CD4-positive, alpha-beta memory T cell (primary cell): ENCODE results near the gene XPO6. TPM values are rescaled to one million over a fixed set of nuclear protein-coding genes. Genes with fewer than 3 reads are reported as not detected.
A peak's percentile ranks its signal among the peaks of the same experiment; 100 is the strongest.

ENCODE experiments used
- CTCF ChIA-PET: fragments of 350-600 bp; sonication (Branson Sonifier 250); formaldehyde crosslinking; loops from one replicate; lab custom pipeline; 2021; ENCODE audit warnings: inconsistent platforms; ENCODE audit not compliant: partially characterized antibody; lab: Charles Lee
- POLR2A ChIA-PET: fragments of 350-600 bp; sonication (Branson Sonifier 250); formaldehyde crosslinking; loops from one replicate; lab custom pipeline; 2021; ENCODE audit not compliant: partially characterized antibody; lab: Charles Lee
- DNase-seq, 5 donors: peaks; one replicate each; pipeline versions ENCODE4 v3.0.0 to v3.0.0-alpha.2; 2020 to 2022; ENCODE audit warnings: mixed read lengths in 1 of 5
- H3K27ac ChIP-seq: one replicate; pipeline ENCODE4 v1.7.0; 2013; ENCODE audit warnings: low read depth, low read length
- H3K27me3 ChIP-seq: 2 replicates; pipeline ENCODE4 v1.7.0; 2013; ENCODE audit warnings: mild to moderate bottlenecking, low read length, moderate library complexity; ENCODE audit not compliant: insufficient read depth
- H3K36me3 ChIP-seq: 2 replicates; pipeline ENCODE4 v1.7.0; 2013; ENCODE audit warnings: mild to moderate bottlenecking, low read length, moderate library complexity; ENCODE audit not compliant: insufficient read depth
- H3K4me1 ChIP-seq: 2 replicates; pipeline ENCODE4 v1.7.0; 2013; ENCODE audit warnings: mild to moderate bottlenecking, low read length, moderate library complexity; ENCODE audit not compliant: insufficient read depth
- H3K4me3 ChIP-seq, 2 donors: one replicate each; pipeline ENCODE4 v1.7.0; 2013; ENCODE audit warnings: low read length in 2 of 2, mild to moderate bottlenecking in 1 of 2
- H3K9me3 ChIP-seq, 2 donors: one replicate each; pipeline ENCODE4 v1.7.0; 2013; ENCODE audit warnings: low read length in 2 of 2, control low read depth in 1 of 2; ENCODE audit not compliant: control insufficient read depth in 1 of 2
- H3K27ac Mint-ChIP-seq, 7 donors: one replicate each; pipeline ENCODE4 v1.8.0; 2020 to 2021; ENCODE audit warnings: mixed read lengths in 7 of 7, mild to moderate bottlenecking in 6 of 7, inconsistent platforms in 3 of 7, moderate library complexity in 3 of 7
- H3K27me3 Mint-ChIP-seq, 2 donors: one replicate each; pipeline ENCODE4 v1.8.0; 2020 to 2021; ENCODE audit warnings: mixed read lengths in 2 of 2
- H3K36me3 Mint-ChIP-seq, 2 donors: one replicate each; pipeline ENCODE4 v1.8.0; 2020 to 2021; ENCODE audit warnings: mixed read lengths in 2 of 2, inconsistent platforms in 1 of 2, mild to moderate bottlenecking in 1 of 2
- H3K4me1 Mint-ChIP-seq, 4 donors: one replicate each; pipeline ENCODE4 v1.8.0; 2020 to 2021; ENCODE audit warnings: mixed read lengths in 4 of 4, mild to moderate bottlenecking in 1 of 4
- H3K4me3 Mint-ChIP-seq, 8 donors: one replicate each; pipeline ENCODE4 v1.8.0; 2020 to 2021; ENCODE audit warnings: mixed read lengths in 8 of 8, mild to moderate bottlenecking in 7 of 8, moderate library complexity in 6 of 8, inconsistent platforms in 3 of 8
- H3K9me3 Mint-ChIP-seq, 8 donors: one replicate each; pipeline ENCODE4 v1.8.0; 2020 to 2021; ENCODE audit warnings: mixed read lengths in 8 of 8, mild to moderate bottlenecking in 5 of 8, inconsistent platforms in 3 of 8, moderate library complexity in 1 of 8
- intact Hi-C: fragments of 100-400 bp; cut with micrococcal nuclease; formaldehyde crosslinking; loops from one replicate; pipeline ENCODE4 v1.15.1; 2023
- polyA plus RNA-seq, 2 donors: library from polyadenylated mRNA; unstranded; fragments of 300-500 nt; fragmentation: Illumina TruSeq; gene quantifications; one replicate each; pipeline ENCODE4 v1.2.3, GENCODE V29; 2021
- total RNA-seq, 2 experiments: library from RNA; stranded (reverse); gene quantifications; one replicate each; pipeline ENCODE4 v1.2.3, GENCODE V29; 2021

Gene XPO6
- total and polyA plus RNA-seq, 4 experiments from 2014 or later = 35.7 to 350 (median 219) TPM

- H3K4me3 ChIP-seq = no peak overlapping the region
- H3K27me3 ChIP-seq = no peaks in the 10 kb centered on the region
- peaks cover 5% of the 10 kb centered on the region for H3K36me3 ChIP-seq
- no peak overlapping the region for H3K4me3 Mint-ChIP-seq
- H3K27ac Mint-ChIP-seq = peak overlapping the region in 2 of 7 donors; percentile 27 to 41
- no peaks in the 10 kb centered on the region for H3K9me3 ChIP-seq
- H3K36me3 Mint-ChIP-seq = peaks cover 10 to 18% of the 10 kb centered on the region in 2 donors
- peaks cover 0 to 3% (median 0%) of the 10 kb centered on the region in 8 donors for H3K9me3 Mint-ChIP-seq
- H3K27me3 Mint-ChIP-seq = no peaks in the 10 kb centered on the region
- no peak overlapping the region for H3K27ac ChIP-seq
- H3K4me1 Mint-ChIP-seq = peaks cover 0 to 7% (median 4%) of the 10 kb centered on the region in 4 donors
- CTCF ChIA-PET = interaction anchor here (0.7 to 1.6 kb wide), 2 partner anchors 22 to 122 kb away, joined by 3 read pairs; no protein-coding TSS in a partner anchor
- POLR2A ChIA-PET = no interaction called here
- DNase-seq = no peak
- intact Hi-C loops = no loop called here
- no peaks in the 10 kb centered on the region for H3K4me1 ChIP-seq
These were observed 118.9 kb downstream of the XPO6 start for GRCh38 chr16:28092721-28093384.

DNA sequence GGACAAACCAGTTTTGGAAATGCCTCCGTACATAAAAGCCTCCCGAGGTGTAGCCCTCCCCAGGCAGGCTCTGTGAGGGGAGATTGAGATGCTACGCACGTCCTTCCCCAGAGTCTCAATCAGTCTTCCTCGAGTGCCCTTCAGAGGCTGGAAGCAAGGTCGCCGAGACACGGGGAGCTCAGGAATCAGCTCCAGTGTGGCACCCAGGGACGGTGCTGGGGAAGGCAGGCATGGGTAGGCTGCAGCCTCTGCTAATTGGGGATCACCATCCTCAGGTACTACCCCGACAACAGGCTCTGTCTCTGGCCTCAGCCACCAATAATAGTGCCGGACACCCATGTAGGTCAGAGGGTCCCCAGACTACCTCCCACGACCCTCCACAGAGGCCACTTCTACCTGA lies 120.1 kb downstream of the XPO6 start:
- Mint-ChIP-seq H3K9me3 (peaks cover 0 to 3% (median 0%) of the 10 kb centered on the region in 8 donors), H3K4me3 (no peak overlapping the region), H3K4me1 (peaks cover 0 to 7% (median 1%) of the 10 kb centered on the region in 4 donors), H3K27ac (no peak overlapping the region), H3K36me3 (peaks cover 2 to 6% of the 10 kb centered on the region in 2 donors), H3K27me3 (no peaks in the 10 kb centered on the region)
- no peak overlapping the region for H3K27ac ChIP-seq
- POLR2A ChIA-PET = no interaction called here
- intact Hi-C loops = no loop called here
- CTCF ChIA-PET = no interaction called here
- H3K36me3 ChIP-seq = no peaks in the 10 kb centered on the region
- H3K4me1 ChIP-seq = no peaks in the 10 kb centered on the region
- no peak overlapping the region for H3K4me3 ChIP-seq
- no peaks in the 10 kb centered on the region for H3K27me3 ChIP-seq
- DNase-seq = no peak
- no peaks in the 10 kb centered on the region for H3K9me3 ChIP-seq

- Histone ChIP-seq H3K36me3 (no peaks in the 10 kb centered on the region), H3K4me3 (no peak overlapping the region), H3K4me1 (no peaks in the 10 kb centered on the region), H3K27me3 (no peaks in the 10 kb centered on the region), H3K9me3 (no peaks in the 10 kb centered on the region), H3K27ac (no peak overlapping the region)
- Mint-ChIP-seq H3K27ac (peak overlapping the region in 1 of 7 donors; percentile 50), H3K9me3 (peaks cover 0 to 3% (median 0%) of the 10 kb centered on the region in 8 donors), H3K4me1 (peaks cover 0 to 6% (median under 1%) of the 10 kb centered on the region in 4 donors), H3K27me3 (no peaks in the 10 kb centered on the region), H3K36me3 (peaks cover 0 to 5% of the 10 kb centered on the region in 2 donors), H3K4me3 (no peak overlapping the region)
- CTCF ChIA-PET = no interaction called here
- no peak for DNase-seq
- intact Hi-C loops = no loop called here
- POLR2A ChIA-PET = no interaction called here
These were observed 121.0 kb downstream of the XPO6 start for GRCh38 chr16:28090646-28091377.

- intact Hi-C loops = no loop called here
- POLR2A ChIA-PET = no interaction called here
- no peaks in the 10 kb centered on the region for H3K27me3 ChIP-seq
- no peak overlapping the region for H3K27ac ChIP-seq
- H3K4me3 ChIP-seq = no peak overlapping the region
- H3K9me3 ChIP-seq = no peaks in the 10 kb centered on the region
- Mint-ChIP-seq H3K4me3 (no peak overlapping the region), H3K36me3 (peaks cover 0 to 5% of the 10 kb centered on the region in 2 donors), H3K9me3 (peaks cover 0 to 3% (median 0%) of the 10 kb centered on the region in 8 donors), H3K27me3 (no peaks in the 10 kb centered on the region), H3K4me1 (peaks cover 0 to 6% (median under 1%) of the 10 kb centered on the region in 4 donors), H3K27ac (peak overlapping the region in 6 of 7 donors; percentile 19 to 84 (median 56))
- H3K4me1 ChIP-seq = no peaks in the 10 kb centered on the region
- no peak for DNase-seq
- H3K36me3 ChIP-seq = no peaks in the 10 kb centered on the region
- CTCF ChIA-PET = no interaction called here
These were observed 121.8 kb downstream of the XPO6 start for GRCh38 chr16:28089992-28090365.

GRCh38 chr16:28089205-28089991 lies 122.4 kb downstream of the XPO6 start:
- intact Hi-C loops = no loop called here
- ChIA-PET CTCF (no interaction called here), POLR2A (no interaction called here)
- H3K4me3 ChIP-seq = no peak overlapping the region
- Mint-ChIP-seq H3K27me3 (no peaks in the 10 kb centered on the region), H3K36me3 (peaks cover 0 to 5% of the 10 kb centered on the region in 2 donors), H3K27ac (peak overlapping the region in 5 of 7 donors; percentile 19 to 84 (median 62)), H3K4me3 (no peak overlapping the region), H3K9me3 (peaks cover 0 to 3% (median 0%) of the 10 kb centered on the region in 8 donors), H3K4me1 (peaks cover 0 to 6% (median under 1%) of the 10 kb centered on the region in 4 donors)
- no peak overlapping the region for H3K27ac ChIP-seq
- no peaks in the 10 kb centered on the region for H3K4me1 ChIP-seq
- no peaks in the 10 kb centered on the region for H3K36me3 ChIP-seq
- H3K9me3 ChIP-seq = no peaks in the 10 kb centered on the region
- no peaks in the 10 kb centered on the region for H3K27me3 ChIP-seq
- DNase-seq = no peak

GRCh38 chr16:28087675-28088300 lies 124.0 kb downstream of the XPO6 start:
- ChIA-PET CTCF (interaction anchor here (0.9 kb wide), 1 partner anchor 17 kb away, joined by 4 read pairs; no protein-coding TSS in a partner anchor), POLR2A (interaction anchor here (0.5 kb wide), 1 partner anchor 507 kb away, joined by 3 read pairs; no protein-coding TSS in a partner anchor)
- Histone ChIP-seq H3K27me3 (no peaks in the 10 kb centered on the region), H3K4me3 (no peak overlapping the region), H3K4me1 (no peaks in the 10 kb centered on the region), H3K36me3 (no peaks in the 10 kb centered on the region), H3K27ac (no peak overlapping the region), H3K9me3 (no peaks in the 10 kb centered on the region)
- intact Hi-C loops = no loop called here
- Mint-ChIP-seq H3K4me1 (peaks cover 0 to 6% (median under 1%) of the 10 kb centered on the region in 4 donors), H3K36me3 (peaks cover 0 to 2% of the 10 kb centered on the region in 2 donors), H3K27me3 (no peaks in the 10 kb centered on the region), H3K4me3 (no peak overlapping the region), H3K27ac (peak overlapping the region in 2 of 7 donors; percentile 9 to 75), H3K9me3 (peaks cover 0 to 4% (median 0%) of the 10 kb centered on the region in 8 donors)
- no peak for DNase-seq
